Stimulated activated CD4-positive, alpha-beta T cell treated with anti-CD3 and anti-CD28 coated beads, Interleukin-2, amount 100 ng/mL, for 24 hours (primary cell): ENCODE data around the gene IL36G.
A peak's percentile ranks its signal among the peaks of the same experiment; 100 is the strongest.
"Not testable (repeated sequence)": the region's sequence is repeated elsewhere in the genome, so short reads cannot be mapped to it uniquely, and the experiment has no call there.

Source experiments
- DNase-seq, 2 donors: peaks; one replicate each; pipeline ENCODE4 v3.0.0-alpha.2; 2020

Gene IL36G

DNA sequence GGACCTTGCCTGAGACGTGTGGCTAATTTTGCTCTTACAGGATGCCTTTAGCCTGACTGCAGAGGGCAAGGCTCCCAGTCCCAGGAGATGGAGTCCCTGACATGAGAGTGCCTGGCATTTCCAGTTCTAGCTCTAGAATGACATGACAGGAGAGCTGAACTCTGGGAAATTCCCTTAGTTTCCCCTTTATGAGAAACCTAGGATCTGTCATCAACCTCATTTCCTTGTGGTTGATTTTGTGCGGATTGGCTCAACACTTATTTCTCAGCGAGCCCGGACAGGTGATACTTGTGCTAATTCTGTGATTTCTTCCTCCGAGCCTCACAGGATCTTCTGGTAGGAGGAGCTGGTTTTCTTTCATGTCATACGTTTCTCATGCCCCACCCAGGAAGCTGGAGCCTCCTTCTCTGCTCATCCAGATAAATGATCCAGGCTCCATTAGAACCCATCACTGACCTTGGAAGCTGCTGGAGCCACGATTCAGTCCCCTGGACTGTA lies at the start of gene IL36G:
IL36G (plus strand) TSS at position 448 of the 498 bp plus-strand sequence. CDS start 633 bp downstream, outside the sequence.
- no peak for DNase-seq

DNA sequence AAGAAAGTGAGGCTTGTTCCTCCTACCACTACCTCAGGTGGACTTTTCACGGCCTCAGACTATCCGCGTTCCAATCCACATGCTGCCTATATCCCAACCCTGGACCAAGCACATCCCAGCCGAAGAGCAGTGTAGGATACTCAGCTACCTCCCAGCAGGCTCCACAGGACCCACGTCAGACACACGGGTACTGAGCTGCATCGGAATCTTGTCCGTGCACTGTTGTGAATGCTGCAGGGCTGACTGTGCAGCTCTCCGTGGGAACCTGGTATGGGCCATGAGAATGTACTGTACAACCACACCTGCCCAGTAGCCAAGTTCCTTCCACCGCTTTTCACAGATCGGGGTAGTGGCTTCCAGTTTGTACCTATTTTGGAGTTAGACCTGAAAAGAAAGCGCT lies 44.5 kb upstream of the IL36G start:
- no peak for DNase-seq

DNA sequence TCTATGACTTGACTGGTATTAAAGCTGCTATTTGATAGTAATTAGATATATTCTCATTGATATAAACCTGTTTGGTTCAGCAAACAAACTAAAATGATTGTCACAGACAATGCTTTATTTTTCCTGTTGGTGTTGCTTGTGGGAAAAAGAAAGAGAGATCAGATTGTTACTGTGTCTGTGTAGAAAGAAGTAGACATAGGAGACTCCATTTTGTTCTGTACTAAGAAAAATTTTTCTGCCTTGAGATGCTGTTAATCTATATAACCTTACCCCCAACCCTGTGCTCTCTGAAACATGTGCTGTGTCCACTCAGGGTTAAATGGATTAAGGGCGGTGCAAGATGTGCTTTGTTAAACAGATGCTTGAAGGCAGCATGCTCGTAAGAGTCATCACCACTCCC lies 43.7 kb upstream of the IL36G start:
- DNase-seq, result not testable (repeated sequence)

DNA sequence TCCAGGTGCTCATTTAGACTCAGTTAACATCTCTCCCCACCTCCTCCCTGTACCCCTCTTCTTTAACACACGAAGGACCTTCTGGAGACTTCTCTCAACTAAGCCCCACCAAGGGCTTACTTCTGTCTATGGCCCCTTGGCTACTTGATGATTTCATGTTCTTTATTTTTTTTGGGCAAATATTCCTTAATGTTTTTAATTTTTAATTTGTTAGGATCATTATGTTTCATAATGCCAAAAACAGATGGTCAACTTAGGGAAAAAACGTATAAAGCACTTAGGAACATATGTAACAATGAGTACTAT lies 40.9 kb upstream of the IL36G start:
- DNase-seq, result no peak

DNA sequence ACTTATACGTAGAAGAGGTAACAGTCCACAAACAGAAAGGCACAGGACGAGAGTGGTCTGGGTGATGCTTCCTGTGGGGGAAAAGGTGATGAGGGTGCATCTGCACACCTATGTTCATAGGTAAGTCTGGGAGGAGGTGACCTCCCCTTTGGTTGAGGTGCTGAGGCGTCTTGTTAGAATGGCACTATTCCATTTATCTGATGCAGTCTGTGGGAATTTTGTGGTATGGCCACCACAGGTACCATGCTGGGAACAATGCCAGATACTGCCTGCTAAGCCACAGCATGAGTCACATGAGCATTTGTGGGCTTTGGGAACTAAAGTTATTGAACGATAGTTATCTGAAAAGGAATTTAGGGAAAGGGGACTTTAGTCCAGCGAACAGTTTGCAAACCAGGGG lies 38.9 kb upstream of the IL36G start:
- DNase-seq, result no peak

DNA sequence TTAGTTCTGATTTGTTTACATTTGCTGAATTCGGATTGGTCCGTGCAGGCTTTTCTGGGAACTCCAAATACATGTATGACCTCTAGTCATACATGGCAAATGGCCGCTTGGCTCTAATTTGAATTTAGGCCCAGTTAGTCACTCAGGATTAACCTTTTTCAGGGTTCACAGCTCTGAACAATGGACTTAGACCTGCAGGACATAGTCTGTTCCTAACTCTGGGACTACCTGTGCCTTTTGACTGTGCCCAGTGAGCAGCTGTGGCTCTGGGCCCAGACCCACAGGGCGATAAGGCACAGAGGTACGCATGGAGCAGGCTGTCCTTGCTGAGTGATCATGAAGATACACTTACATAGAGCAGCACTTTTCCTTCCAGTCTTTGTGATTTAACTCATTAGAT lies 38.4 kb upstream of the IL36G start:
- DNase-seq, result no peak

DNA sequence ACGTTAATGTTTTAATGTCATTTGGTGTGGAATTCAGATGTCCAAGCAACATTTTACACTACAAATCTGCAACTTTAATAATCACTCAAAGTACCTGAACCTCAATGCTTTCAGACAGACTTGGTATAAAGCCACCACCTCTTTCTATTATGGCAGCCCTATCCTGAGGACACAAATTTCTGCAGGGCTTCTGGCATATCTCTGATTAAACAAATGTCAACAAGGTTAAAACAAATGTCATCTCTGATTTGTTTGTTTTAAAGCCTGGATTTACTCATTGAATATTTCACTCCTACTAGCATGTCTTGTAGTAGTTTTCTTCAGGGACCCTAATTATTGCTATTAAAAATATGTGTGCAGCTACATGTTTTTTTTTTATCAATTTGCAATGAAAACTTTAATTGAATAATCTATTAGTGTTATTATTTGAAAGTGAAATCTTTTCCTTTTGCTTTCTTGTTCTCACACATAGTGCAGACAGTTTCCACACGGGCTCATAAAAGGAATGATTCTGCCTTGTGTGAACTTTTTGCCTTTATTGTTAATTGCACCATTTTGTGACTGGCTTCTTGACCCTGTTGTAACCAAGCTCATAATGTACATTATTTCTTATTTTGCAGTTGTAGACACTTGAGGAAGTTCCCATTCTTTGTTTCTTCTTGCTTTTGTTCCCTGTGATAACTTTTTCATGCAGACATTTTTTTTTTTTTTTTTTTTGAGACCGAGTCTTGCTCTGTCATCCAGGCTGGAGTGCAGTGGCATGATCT lies 36.8 kb upstream of the IL36G start:
- no peak for DNase-seq

DNA sequence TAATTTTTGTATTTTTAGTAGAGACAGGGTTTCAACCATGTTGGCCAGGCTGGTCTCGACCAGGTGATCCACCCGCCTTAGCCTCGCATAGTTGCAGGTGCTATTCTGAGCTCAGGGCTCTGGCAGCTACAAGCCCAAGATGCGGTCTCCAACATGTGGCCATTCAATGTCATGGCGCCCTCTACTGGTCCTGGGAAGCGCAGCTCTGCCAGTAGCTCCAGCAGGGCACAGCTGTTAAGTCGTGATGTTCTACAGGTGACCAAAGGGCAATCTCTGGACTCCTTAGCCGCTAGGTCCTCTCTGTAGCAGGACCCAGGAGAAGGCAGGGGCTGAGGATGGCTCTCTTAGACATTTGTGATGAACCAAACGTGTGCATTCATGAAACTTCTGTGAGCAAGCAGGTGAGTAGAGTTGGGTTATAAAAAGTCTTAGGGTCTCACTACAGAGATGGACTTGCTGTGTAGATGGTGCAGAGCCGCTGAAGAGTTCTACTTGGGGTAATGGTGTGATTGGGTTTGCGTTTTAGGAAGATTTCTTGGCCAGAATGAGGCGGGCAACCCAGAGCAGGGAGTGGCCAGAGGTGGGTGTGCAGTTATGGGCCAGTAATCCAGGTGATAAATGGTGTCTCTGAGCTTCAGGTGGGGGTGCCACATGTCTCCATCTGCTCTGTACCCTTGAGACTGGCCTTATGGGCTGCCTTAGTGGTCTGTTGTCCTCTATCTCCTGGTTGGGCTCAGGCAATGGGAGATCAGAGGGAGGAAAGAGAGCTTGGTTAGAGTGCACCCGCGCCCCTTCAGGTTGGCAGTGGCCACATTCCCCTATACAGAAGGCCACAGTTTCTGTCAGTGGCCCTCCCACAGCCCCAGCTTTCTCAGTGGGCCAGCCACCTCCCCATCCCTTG lies 35.8 kb upstream of the IL36G start:
- peak; percentile 68 to 79 for DNase-seq

DNA sequence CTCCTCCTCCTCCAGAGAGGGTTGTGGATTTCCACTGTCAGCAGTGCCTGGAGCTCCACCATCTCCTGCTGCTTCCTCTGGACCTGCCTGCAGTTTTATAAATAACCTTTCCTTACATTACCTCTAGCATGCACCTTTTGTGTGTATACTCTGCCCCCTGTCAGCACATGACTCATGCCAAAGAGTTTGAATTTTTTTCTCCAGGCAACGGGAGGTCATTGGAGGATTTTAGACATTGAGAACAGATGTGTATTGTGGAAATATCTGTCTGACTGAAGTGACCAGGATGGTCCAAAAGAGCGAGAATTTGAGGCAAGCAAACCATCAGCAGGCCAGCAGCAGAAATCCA lies 35.2 kb upstream of the IL36G start:
- DNase-seq, result no peak

DNA sequence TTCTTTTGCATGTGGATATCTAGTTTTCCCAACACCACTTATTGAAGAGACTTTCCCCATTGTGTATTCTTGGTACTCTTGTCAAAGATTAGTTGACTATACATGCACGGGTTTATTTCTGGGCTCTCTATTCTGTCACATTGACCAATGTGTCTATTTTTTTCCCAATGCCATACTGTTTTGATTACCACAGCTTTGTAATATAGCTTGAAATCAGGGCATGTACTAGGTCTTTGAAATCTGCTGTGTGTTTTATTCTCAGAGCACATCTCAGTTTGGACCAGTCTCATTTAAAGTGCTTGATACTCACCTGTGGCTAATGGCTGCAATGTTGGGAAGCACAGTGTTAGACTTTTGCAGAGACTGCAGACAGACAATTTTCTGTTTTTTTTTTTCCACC lies 32.8 kb upstream of the IL36G start:
- DNase-seq, result no peak

DNA sequence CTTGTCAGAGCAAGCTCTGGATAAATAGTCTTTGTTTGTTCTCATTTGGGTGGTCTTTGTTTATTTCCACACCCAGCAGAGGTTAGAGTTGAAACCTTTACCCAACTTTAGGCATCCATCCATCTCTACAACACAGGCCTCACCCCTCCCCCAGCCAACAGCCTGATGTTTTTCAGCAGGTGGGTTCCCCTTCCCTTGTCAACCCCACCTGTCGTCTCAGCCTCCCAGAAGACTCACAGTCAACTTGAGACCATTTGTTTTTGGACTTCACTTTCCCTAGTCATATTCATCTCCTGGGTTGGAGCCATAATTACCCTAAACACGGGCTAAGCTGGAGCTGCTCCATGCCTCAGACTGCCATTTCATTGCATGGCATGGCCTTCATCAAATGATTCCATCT lies 31.7 kb upstream of the IL36G start:
- DNase-seq, result no peak

DNA sequence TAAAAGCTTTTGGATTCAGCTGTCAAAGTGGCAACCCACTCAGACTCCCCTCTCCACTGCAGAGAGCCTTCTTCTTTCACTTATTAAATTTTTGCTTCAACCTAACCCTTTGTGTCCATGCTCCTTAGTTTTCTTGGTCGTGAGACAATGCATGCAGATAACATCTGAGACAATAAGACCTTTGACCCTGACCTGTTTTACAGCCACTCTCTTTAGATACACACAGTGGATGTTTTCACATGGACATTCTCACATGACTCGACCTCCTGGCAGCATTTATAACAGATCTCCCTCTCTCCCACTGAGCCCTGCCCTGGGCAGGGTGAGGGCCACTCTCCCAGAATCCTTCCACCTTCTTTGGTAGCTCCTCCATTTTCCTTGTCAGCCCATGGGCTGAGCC lies 30.4 kb upstream of the IL36G start:
- DNase-seq, result no peak

DNA sequence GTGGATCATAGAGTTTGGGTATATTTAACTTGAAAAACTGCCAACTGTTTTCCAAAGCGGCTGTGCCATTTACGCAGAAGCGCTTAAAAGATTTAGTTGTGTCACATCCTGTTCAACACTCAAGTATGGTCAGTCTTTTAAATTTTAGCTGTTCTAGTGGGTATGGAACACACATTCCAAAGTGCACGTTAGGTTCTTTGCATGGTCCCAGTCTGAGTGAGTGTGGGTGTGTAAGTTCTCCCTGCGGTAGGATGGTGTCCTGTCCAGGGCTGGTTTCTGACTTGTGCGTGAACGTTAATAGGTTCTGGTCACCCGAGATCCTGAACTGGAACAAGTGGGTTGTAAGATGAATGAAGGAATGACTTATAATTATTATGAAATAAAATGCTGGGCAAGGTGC lies 28.4 kb upstream of the IL36G start:
- no peak for DNase-seq

DNA sequence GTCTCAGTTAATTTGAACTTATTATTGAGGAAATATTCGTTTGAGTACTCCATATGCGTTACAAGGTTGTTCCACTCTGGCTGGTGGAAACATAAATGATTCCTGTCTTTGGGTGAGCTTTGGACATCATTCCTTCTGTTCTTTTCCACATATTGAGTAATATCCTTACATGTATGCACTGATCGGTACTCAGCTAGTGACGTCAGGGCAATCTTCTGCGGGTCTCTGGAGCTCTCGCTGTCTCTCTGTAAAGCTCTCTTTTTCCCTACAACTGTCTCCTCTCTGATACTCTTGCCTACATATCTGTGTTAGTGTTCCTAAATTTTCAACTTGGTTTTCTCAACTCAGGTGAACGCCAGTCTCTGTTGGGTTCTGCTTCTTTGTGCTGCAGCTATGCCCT lies 23.4 kb upstream of the IL36G start:
- no peak for DNase-seq

DNA sequence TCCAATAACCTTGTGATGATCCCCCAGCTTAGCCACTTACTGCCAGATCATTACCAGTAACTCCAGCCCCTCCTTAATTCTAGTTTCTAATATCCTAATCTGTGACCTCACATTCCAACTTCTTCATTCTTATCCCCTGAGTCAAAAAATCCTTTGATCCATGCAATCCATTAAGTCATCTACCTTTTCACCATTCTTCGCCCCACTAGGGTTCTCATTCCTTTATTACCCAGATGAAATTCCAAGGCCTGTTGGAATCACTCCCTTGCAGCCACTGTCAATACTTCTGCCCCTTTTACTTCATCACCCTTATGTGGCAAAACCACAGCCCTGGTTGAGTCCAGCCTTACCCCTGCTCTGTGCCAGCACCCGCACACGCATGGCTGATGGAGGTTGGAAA lies 20.3 kb upstream of the IL36G start:
- DNase-seq, result no peak

DNA sequence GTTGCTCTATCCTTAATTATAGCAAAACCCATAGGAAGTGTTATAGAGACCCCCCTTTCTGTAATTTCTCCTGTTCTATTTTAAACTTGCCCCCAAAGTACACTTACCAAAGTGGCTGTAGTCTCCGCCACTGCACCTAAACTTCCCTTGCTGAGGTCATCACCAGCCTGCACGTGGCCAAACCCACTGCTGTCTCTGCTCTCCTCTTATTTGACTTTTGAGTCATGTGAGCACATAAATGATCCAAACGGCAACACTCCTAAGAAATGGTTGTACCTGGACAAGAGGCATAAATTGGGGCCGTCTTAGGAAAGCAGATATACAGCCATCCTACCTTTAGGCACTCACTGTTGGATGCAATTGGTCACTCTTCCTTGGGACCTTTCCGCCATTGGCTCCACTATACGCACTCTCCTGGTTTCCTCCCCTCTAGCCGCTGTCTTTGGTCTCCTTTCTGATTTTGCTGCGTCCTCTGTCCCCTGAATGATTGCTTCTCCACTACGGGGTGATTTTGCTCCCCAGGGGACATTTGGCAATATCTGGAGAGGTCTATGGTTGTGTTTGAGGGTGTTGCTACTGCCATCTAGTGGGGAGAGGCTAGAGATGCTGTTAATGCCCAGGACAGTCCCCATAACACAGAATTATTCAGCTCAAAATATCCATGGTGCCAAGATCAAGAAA lies 19.2 kb upstream of the IL36G start:
- DNase-seq, result peak; percentile 14 to 38

DNA sequence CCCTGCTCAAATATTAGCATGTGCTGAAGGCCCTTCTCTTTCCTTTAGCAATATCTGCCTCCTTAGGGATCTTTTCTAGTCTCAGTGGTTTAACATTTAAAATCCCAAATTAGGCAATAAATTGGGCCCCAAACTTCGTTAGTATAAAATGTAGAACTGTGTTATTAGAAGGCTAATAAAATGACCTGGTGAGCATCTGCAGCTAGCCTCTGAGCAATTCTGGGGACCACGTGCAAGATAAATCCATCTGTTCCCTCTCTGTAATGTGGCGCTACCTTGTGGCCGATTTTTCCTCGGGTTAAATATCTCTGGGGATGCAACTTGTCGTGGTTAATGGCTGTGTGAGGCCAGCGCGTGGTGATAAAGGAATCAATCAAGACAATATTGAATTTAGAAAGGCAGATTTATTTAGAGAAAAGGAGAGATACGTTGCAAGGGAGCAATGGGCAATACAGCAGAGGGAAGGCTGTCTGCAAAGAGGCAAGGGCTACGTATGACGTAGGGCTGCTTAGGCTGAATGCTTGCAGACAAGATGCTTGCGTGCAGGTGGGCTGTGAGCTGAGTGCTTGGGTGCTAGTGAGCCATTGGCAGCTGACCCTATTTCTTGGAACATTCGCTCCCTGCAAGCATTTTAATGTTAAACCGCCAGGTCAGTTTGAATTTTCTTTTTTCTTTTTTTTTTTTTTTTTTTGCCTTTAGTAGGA lies 18.5 kb upstream of the IL36G start:
- DNase-seq, result no peak

DNA sequence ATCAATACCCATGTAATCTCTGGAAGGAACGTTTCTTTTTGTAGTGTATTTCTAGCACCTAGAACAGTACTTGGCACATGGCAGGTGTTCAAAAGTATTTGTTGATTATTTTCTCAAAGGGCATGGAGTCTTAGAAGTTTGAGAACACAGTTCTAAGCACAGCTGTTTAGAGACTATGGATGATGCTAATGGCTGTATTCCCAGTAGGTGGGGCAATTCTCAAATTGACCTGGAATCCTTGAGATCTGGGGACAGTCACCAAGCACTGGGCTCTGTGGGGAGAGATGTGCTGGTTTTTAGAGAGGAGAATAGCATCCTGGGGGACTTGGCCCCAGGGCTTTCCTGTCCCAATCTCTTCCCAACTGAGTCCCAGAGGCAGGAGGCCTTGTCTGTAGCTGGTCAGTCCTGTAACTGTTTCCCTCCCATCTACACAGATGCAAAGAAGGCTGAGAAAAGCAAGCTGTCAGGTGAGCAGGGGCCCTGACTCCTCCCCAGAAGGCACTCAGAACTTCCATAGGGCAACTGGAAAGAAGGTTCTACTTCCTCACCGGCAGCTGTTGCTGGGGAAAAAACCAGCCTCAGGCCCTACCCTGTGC lies 17.5 kb upstream of the IL36G start:
- no peak for DNase-seq

DNA sequence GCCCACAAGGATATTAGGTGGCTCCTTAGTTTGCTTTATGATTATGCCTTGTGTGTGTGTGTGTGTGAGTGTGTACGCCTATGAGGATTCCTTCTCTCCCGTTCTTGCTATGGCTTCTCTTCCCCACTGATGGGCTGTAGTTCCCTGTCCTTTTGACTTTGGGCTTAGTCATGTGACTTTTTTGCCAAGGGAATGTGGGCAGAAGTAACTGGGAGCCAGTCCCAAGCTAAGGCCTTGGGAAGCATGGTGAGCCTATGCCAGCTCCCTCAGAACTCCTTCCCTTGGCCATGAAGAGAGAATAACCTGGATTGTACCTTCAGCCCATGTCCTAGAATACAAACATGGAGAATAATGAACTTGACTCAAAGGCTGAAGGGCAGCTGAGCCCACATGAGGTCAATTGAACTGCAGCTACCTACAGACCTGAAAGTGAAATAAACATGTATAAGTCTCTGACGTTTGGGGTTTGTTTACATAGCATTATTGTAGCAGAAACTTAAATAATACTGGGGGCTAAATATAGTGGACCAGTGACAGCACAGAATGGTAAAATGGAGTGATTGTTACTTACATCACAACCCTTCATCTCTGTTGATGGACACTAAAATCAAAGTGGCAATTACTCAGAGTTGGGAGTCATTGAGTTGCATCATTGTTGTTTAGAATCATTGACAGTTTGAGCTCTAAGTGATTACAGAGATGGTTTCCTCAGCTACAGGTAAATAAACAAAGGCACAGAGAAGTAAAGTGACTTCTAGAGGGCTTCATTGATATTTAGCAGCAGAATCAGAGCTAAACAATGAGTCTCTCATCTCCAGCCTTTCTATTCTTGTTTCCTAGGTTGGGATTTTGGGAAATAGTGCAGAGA lies 15.3 kb upstream of the IL36G start:
- DNase-seq, result no peak

DNA sequence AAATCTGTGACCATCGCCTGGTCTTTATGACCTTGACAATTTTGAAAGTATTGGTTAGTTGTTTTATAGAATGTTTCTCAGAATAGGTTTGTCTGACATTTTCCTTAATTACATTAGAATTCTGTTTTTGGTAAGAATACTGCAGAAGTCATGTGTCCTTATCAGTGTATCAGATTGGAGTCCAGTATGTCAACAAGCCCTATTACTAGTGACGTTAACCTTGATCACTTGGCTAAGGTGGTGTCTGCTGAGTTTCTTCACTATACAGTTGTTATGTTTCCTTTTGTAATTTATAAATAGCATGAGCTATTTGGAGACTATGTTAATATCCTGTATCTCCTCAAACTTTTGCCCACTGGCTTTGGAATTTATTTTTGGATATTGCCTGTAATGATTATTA lies 10.8 kb upstream of the IL36G start:
- no peak for DNase-seq

DNA sequence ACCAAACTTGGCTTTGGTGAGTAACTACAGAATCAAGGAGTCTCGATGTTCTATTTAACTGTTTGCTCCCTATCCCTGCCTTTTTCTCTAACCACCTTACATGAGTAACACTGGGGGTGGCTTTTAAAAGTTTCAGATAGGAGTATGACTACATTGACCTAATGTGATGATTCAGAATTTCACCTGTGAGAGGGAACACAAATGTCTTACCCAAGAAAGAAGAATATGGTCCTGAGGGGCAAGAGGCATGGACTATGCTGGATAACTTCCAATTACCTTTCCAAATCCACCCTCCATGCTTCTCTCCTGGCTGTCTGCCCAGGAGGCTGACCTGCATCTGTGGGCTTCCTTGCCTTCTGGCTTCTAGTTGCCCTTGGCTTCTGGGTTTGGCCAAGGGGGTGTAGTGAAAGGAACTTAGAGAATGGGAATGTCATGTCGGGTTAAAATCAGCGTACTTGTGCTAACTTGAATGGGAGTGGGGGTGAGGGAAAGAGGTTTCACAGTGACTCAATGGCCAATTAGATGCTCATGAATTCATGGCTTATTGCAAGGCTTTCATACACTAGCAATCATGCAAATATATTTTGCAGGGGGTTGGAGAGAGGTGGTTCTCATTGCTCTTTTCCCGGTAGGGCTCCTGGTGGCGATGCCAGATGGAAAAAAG lies 5.3 kb upstream of the IL36G start:
- DNase-seq, result no peak
